HFFc6 (cell line): Measurements from ENCODE around the gene DBF4B. TPM values are rescaled to one million over a fixed set of nuclear protein-coding genes. Genes with fewer than 3 reads are reported as not detected.
A peak's percentile ranks its signal among the peaks of the same experiment; 100 is the strongest.
"Not testable (repeated sequence)": the region's sequence is repeated elsewhere in the genome, so short reads cannot be mapped to it uniquely, and the experiment has no call there.

Experiments used
- DNase-seq: peaks from one replicate; pipeline ENCODE4 v3.0.0-alpha.2; 2018
- H3K27ac Mint-ChIP-seq: 2 replicates; pipeline ENCODE4 v1.8.0; 2020; ENCODE audit warnings: mild to moderate bottlenecking, mixed read lengths
- H3K27me3 Mint-ChIP-seq: 2 replicates; pipeline ENCODE4 v1.8.0; 2021; ENCODE audit warnings: mild to moderate bottlenecking, moderate library complexity, mixed read lengths; ENCODE audit not compliant: insufficient read depth
- H3K36me3 Mint-ChIP-seq: 2 replicates; pipeline ENCODE4 v1.8.0; 2021; ENCODE audit warnings: low read depth, mixed read lengths
- H3K4me1 Mint-ChIP-seq: 2 replicates; pipeline ENCODE4 v1.8.0; 2020; ENCODE audit warnings: low read depth, mixed read lengths
- H3K4me3 Mint-ChIP-seq: 2 replicates; pipeline ENCODE4 v1.8.0; 2020; ENCODE audit warnings: mild to moderate bottlenecking, moderate library complexity, mixed read lengths
- H3K9me3 Mint-ChIP-seq: 2 replicates; pipeline ENCODE4 v1.8.0; 2020; ENCODE audit warnings: mild to moderate bottlenecking, mixed read lengths
- CTCF ChIP-seq: fragments of 200-600 bp; sonication (generic); IDR thresholded peaks from 2 replicates; pipeline ENCODE4 v1.5.0; 2021; ENCODE audit warnings: antibody characterized with exemption, mild to moderate bottlenecking
- total RNA-seq, 6 experiments: library from RNA; stranded (reverse); fragmentation: NEBNext Ultra II Directional; extraction: Animal tissue kit (Norgen Biotek cat#: 25700); gene quantifications; 2 replicates in 1 of 6; 3 replicates in 5 of 6; pipeline ENCODE4 v1.2.3, GENCODE V29; 2021

DBF4B gene
- total RNA-seq, 6 experiments from 2014 or later, result 5.5 to 11.9 (median 10.8) TPM

- no peak for DNase-seq
- peaks cover 7% of the 10 kb centered on the region; the same call in 1 of the 2 replicates for H3K4me1 Mint-ChIP-seq
- no peak overlapping the region for H3K27ac Mint-ChIP-seq
- no peaks in the 10 kb centered on the region for H3K9me3 Mint-ChIP-seq
- no peak overlapping the region for H3K4me3 Mint-ChIP-seq
- peaks cover 12% of the 10 kb centered on the region; the same call in 1 of the 2 replicates for H3K36me3 Mint-ChIP-seq
- TF ChIP-seq CTCF, result no peak
- no peaks in the 10 kb centered on the region for H3K27me3 Mint-ChIP-seq
These were observed 28.2 kb downstream of the DBF4B start for GRCh38 chr17:44736551-44737240.

GRCh38 chr17:44738214-44738906 lies 29.9 kb downstream of the DBF4B start:
- no peak for TF ChIP-seq CTCF
- no peak overlapping the region for H3K4me3 Mint-ChIP-seq
- DNase-seq, result peak; percentile 42
- no peaks in the 10 kb centered on the region for H3K9me3 Mint-ChIP-seq
- peaks cover 7% of the 10 kb centered on the region; the same call in 1 of the 2 replicates for H3K4me1 Mint-ChIP-seq
- peaks cover under 1% of the 10 kb centered on the region; the same call in 1 of the 2 replicates for H3K36me3 Mint-ChIP-seq
- no peaks in the 10 kb centered on the region for H3K27me3 Mint-ChIP-seq
- no peak overlapping the region for H3K27ac Mint-ChIP-seq

GRCh38 chr17:44741316-44741715 lies 32.9 kb downstream of the DBF4B start:
- peaks cover 7% of the 10 kb centered on the region; the same call in 1 of the 2 replicates for H3K4me1 Mint-ChIP-seq
- no peaks in the 10 kb centered on the region; the same call in 1 of the 2 replicates for H3K36me3 Mint-ChIP-seq
- no peak for TF ChIP-seq CTCF
- no peak for DNase-seq
- no peaks in the 10 kb centered on the region for H3K27me3 Mint-ChIP-seq
- no peaks in the 10 kb centered on the region for H3K9me3 Mint-ChIP-seq
- no peak overlapping the region for H3K4me3 Mint-ChIP-seq
- H3K27ac Mint-ChIP-seq, result no peak overlapping the region

- H3K4me3 Mint-ChIP-seq, result no peak overlapping the region
- H3K27ac Mint-ChIP-seq, result no peak overlapping the region
- DNase-seq, result no peak
- no peaks in the 10 kb centered on the region; the same call in 1 of the 2 replicates for H3K36me3 Mint-ChIP-seq
- TF ChIP-seq CTCF, result no peak
- H3K9me3 Mint-ChIP-seq, result no peaks in the 10 kb centered on the region
- peaks cover 2% of the 10 kb centered on the region; the same call in 1 of the 2 replicates for H3K27me3 Mint-ChIP-seq
- no peaks in the 10 kb centered on the region for H3K4me1 Mint-ChIP-seq
These were observed 36.8 kb downstream of the DBF4B start for GRCh38 chr17:44745301-44745700.

GRCh38 chr17:44745738-44746137 lies 37.3 kb downstream of the DBF4B start:
- H3K4me1 Mint-ChIP-seq, H3K36me3 Mint-ChIP-seq, H3K27ac Mint-ChIP-seq, H3K9me3 Mint-ChIP-seq, H3K4me3 Mint-ChIP-seq, DNase-seq, H3K27me3 Mint-ChIP-seq: not testable (repeated sequence)

GRCh38 chr17:44747566-44747965 lies 39.1 kb downstream of the DBF4B start:
- no peak for TF ChIP-seq CTCF
- H3K4me3 Mint-ChIP-seq, result no peak overlapping the region
- peaks cover 5% of the 10 kb centered on the region; the same call in 1 of the 2 replicates for H3K27me3 Mint-ChIP-seq
- H3K4me1 Mint-ChIP-seq, result no peaks in the 10 kb centered on the region
- DNase-seq, result no peak
- no peak overlapping the region for H3K27ac Mint-ChIP-seq
- H3K9me3 Mint-ChIP-seq, result no peaks in the 10 kb centered on the region
- no peaks in the 10 kb centered on the region for H3K36me3 Mint-ChIP-seq
